Sigmoid colon (tissue), 4 donors: Measurements from ENCODE around the gene MRPL57.
"Not testable (repeated sequence)": the region's sequence is repeated elsewhere in the genome, so short reads cannot be mapped to it uniquely, and the experiment has no call there.

Experiments
- CTCF ChIP-seq, 4 experiments: fragments of 450-650 bp in 3 of 4; fragments of 200-600 bp in 1 of 4; IDR thresholded peaks; one replicate each; pipeline ENCODE4 v1.5.1; 2016 to 2019; ENCODE audit warnings: antibody characterized with exemption in 4 of 4, mild to moderate bottlenecking in 3 of 4, moderate library complexity in 2 of 4
- EP300 ChIP-seq, 4 donors: sonication (generic); formaldehyde crosslinking; IDR thresholded peaks; one replicate each; pipeline ENCODE4 v1.6.1; 2017; ENCODE audit warnings: antibody characterized with exemption in 4 of 4
- POLR2A ChIP-seq, 2 donors: fragments of 450-650 bp; IDR thresholded peaks; one replicate each; pipeline ENCODE4 v1.6.1; 2016; ENCODE audit warnings: antibody characterized with exemption in 2 of 2, mild to moderate bottlenecking in 2 of 2, moderate library complexity in 2 of 2
- POLR2AphosphoS5 ChIP-seq, 4 donors: sonication (generic); formaldehyde crosslinking; IDR thresholded peaks; one replicate each; pipeline ENCODE4 v1.6.1; 2017; ENCODE audit warnings: antibody characterized with exemption in 4 of 4

- TF ChIP-seq CTCF, POLR2A, POLR2AphosphoS5, EP300 (IDR thresholded peaks at IDR 0.05): not testable (repeated sequence)
Observed at GRCh38 chr13:21219716-21220115, 43.3 kb downstream of the MRPL57 start.
